Stimulated activated CD8-positive, alpha-beta memory T cell treated with anti-CD3 and anti-CD28 coated beads, Interleukin-7, amount 100 ng/mL, for 48 hours (primary cell): ENCODE data around the gene TMC1.

Source experiments
- DNase-seq, 2 donors: peaks; one replicate each; pipeline ENCODE4 v3.0.0-alpha.2; 2020; ENCODE audit warnings: low read depth in 1 of 2; ENCODE audit errors: extremely low read depth in 1 of 2

Gene TMC1

GRCh38 chr9:72665421-72665820 lies 144.0 kb downstream of the TMC1 start:
- no peak for DNase-seq

- DNase-seq = no peak
These were observed 145.8 kb downstream of the TMC1 start for GRCh38 chr9:72667181-72667580.

GRCh38 chr9:72674961-72675360 lies 153.6 kb downstream of the TMC1 start:
- no peak for DNase-seq

- DNase-seq = no peak
These were observed 154.2 kb downstream of the TMC1 start for GRCh38 chr9:72675586-72675985.

GRCh38 chr9:72680593-72681282 lies 159.3 kb downstream of the TMC1 start:
- DNase-seq = no peak

- no peak for DNase-seq
These were observed 159.8 kb downstream of the TMC1 start for GRCh38 chr9:72681283-72681630.

GRCh38 chr9:72684615-72685014 lies 163.2 kb downstream of the TMC1 start:
- DNase-seq = no peak

- no peak for DNase-seq
These were observed 164.5 kb downstream of the TMC1 start for GRCh38 chr9:72685911-72686310.

- DNase-seq = no peak
These were observed 165.9 kb downstream of the TMC1 start for GRCh38 chr9:72687331-72687730.

GRCh38 chr9:72691671-72692070 lies 170.3 kb downstream of the TMC1 start:
- DNase-seq = no peak

- DNase-seq = no peak
These were observed 174.0 kb downstream of the TMC1 start for GRCh38 chr9:72695365-72695764.

- no peak for DNase-seq
These were observed 175.1 kb downstream of the TMC1 start for GRCh38 chr9:72696511-72696910.

GRCh38 chr9:72701510-72701909 lies 180.1 kb downstream of the TMC1 start:
- no peak for DNase-seq

- no peak for DNase-seq
These were observed 182.2 kb downstream of the TMC1 start for GRCh38 chr9:72703574-72703973.

- DNase-seq = no peak
These were observed 183.4 kb downstream of the TMC1 start for GRCh38 chr9:72704688-72705375.

GRCh38 chr9:72718503-72718902 lies 197.1 kb downstream of the TMC1 start:
- no peak for DNase-seq

- DNase-seq = no peak
These were observed 199.7 kb downstream of the TMC1 start for GRCh38 chr9:72721067-72721466.

GRCh38 chr9:72726947-72727346 lies 205.5 kb downstream of the TMC1 start:
- DNase-seq = no peak

- DNase-seq = no peak
These were observed 206.8 kb downstream of the TMC1 start for GRCh38 chr9:72728031-72728770.

GRCh38 chr9:72733895-72734294 lies 212.5 kb downstream of the TMC1 start:
- no peak for DNase-seq

- DNase-seq = no peak
These were observed 213.2 kb downstream of the TMC1 start for GRCh38 chr9:72734631-72735030.

- DNase-seq = no peak
These were observed 222.4 kb downstream of the TMC1 start for GRCh38 chr9:72743836-72744235.
